ENCODE measurements around the gene MEAF6.
"Not testable (repeated sequence)": the region's sequence is repeated elsewhere in the genome, so short reads cannot be mapped to it uniquely, and the experiment has no call there.

The MEAF6 gene

GRCh38 chr1:37532418-37533156, 18.0 kb upstream of the MEAF6 start:
- DNase-seq (ENCODE audit: low read depth) = not testable (repeated sequence)

DNA sequence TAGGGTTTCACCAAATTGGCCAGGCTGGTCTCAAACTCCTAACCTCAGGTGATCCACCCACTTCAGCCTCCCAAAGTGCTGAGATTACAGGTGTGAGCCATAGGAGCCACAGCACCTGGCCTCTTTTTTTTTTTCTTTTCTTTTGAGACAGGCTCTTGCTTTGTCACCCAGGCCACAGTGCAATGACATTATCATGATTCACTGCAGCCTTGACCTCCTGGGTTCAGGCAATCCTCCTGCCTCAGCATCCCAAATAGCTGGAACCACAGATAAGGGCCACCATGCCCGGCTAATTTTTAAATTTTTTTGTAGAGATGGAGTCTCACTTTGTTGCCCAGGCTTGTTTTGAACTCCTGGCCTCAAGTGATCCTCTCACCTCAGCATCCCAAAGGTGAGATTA, 15.3 kb upstream of the MEAF6 start:
- not testable (repeated sequence) for DNase-seq (ENCODE audit: low read depth)

GRCh38 chr1:37519613-37520012, 5.0 kb upstream of the MEAF6 start:
- DNase-seq (ENCODE audit: low read depth) = no peak

GRCh38 chr1:37518929-37519328, 4.4 kb upstream of the MEAF6 start:
- DNase-seq (ENCODE audit: low read depth) = peak; percentile 12

DNA sequence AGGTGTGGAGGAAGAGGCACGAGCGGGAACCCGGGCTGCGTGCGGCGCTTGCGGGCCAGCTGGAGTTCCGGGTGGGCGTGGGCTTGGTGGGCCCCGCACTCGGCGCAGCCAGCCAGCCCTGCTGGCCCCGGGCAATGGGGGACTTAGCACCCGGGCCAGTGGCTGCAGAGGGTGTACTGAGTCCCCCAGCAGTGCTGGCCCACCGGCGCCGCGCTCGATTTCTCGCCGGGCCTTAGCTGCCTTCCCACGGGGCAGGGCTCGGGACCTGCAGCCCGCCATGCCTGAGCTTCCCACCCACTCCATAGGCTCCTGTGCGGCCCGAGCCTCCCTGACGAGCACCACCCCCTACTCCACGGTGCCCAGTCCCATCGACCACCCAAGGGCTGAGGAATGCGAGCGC, 3.7 kb upstream of the MEAF6 start:
- DNase-seq (ENCODE audit: low read depth) = not testable (repeated sequence)

DNA sequence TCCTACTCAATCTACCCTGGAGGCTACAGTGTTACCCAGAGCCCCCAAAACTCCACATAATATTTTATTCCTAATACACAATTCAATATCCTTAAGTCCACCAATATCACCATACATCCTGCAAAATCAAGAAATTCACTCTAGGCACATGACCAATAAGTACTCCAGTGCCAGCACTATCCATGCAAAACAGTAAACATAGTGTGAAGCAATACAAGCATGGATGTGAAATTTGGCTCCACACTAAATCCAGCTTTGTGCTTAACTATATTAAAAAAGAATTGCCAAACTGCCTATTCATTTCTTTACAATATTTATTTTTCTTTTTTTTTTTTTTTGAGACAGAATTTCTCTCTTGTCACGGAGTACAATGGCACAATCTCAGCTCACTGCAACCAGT, 3.0 kb upstream of the MEAF6 start:
- DNase-seq (ENCODE audit: low read depth) = no peak

GRCh38 chr1:37515185-37516034, 844 bp upstream of the MEAF6 start:
- DNase-seq (ENCODE audit: low read depth) = no peak

- DNase-seq (ENCODE audit: low read depth) = peak; percentile 4
Observed at GRCh38 chr1:37513795-37514349, 694 bp downstream of the MEAF6 start.

DNA sequence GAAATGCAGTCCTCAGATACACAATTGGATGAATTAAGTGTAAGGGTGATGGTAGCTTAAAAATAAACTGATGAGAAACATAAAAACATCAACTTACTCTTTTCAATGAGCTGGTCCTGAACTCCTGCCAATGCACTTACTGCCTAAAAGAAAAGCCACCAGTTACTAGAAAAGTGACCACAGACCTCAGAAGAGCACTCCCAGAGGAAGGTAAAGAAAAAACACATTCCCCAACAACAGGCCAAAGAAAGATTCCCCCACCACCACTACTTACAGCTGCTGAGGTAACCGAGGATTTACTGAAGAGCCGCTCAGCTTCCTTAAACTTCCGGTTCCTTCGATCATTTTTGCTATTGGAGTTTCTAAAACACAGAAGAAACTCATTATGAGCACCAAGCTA, 5.4 kb downstream of the MEAF6 start:
- no peak for DNase-seq (ENCODE audit: low read depth)

DNA sequence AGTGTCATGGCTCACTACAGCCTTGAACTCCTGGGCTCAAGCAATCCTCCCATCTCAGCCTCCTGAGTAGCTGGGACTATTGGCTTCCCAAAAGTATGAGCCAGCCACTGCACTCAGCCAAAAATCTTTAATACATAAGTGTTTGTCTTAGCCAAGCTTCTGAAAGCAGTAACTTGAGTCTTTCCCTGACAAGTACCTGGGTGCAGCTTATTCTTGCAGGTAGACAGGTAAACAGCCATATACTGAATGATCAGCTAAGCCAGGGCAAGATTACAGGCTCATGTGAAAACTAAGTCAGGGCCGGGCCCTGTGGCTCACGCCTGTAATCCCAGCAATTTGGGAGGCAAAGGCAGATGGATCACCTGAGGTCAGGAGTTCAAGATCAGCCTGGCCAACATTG, 7.8 kb downstream of the MEAF6 start:
- no peak for DNase-seq (ENCODE audit: low read depth)

GRCh38 chr1:37502791-37503190, 11.8 kb downstream of the MEAF6 start:
- not testable (repeated sequence) for DNase-seq (ENCODE audit: low read depth)

GRCh38 chr1:37502104-37502503, 12.5 kb downstream of the MEAF6 start:
- no peak for DNase-seq (ENCODE audit: low read depth)

DNA sequence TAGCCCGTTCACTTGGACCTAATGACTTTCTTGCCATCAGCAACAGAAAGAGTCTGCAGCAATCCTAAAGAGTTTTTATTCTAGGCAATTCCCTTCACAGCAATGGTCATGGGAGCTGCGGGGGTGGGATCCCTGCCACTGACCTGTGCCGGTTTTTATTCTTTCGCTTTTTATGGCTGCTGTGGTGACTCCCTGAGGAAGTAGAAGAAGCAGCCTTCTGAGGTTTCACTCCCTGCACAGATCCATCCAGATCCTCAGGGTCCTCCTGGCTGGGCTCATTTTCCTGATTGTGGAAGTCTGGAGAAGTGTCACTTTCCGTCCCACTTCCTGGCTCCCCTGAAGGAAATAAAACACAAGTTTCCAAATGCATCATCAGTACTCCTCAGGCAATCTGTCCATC, 12.9 kb downstream of the MEAF6 start:
- no peak for DNase-seq (ENCODE audit: low read depth)

- no peak for DNase-seq (ENCODE audit: low read depth)
Observed at GRCh38 chr1:37498872-37499617, 15.5 kb downstream of the MEAF6 start.

DNA sequence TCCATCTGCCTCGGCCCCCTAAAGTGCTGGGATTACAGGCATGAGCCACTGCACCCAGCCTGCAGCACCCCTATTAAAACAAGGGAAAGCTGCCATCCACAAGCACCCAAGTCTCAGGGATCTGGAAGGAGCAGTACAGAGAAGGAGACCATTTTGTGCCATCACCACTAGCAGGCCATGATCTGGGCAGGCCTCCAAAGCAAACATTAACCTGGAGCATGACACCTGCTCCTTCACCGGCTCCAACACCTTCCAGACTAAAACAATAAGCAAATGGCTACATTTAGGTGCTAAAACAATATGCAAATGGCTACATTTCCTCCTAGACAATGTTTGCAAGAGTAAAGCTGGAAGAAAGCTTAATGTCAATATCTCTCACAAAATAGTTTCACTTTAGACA, 16.7 kb downstream of the MEAF6 start:
- no peak for DNase-seq (ENCODE audit: low read depth)

DNA sequence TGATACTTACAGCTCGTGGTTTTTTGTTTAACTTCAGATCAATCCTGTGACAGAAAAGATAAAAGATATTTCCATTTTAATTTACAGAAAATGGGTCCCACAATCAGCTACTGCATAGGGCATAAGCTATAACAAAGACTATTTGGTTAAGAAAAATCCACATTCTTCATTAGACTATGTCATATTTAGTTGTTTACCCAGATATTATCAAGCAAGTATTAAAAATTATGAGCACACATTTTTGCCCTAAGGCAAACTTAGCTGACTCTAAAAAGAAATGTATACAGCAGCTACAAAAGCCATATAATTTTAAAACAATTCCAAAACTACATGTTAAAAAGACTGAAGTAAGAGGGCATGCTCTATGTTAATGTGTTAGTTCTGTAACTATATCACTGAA, 18.7 kb downstream of the MEAF6 start:
- no peak for DNase-seq (ENCODE audit: low read depth)

GRCh38 chr1:37493336-37494098, 21.0 kb downstream of the MEAF6 start:
- DNase-seq (ENCODE audit: low read depth) = no peak

- no peak for DNase-seq (ENCODE audit: low read depth)
Observed at GRCh38 chr1:37487619-37487984, 27.0 kb downstream of the MEAF6 start.

GRCh38 chr1:37486680-37487618, 27.6 kb downstream of the MEAF6 start:
- peak; percentile 74 for DNase-seq (ENCODE audit: low read depth)

GRCh38 chr1:37485902-37486679, 28.5 kb downstream of the MEAF6 start:
- DNase-seq (ENCODE audit: low read depth) = no peak
